SK-N-SH treated with all-trans-retinoic acid at 6 μM for 48 hours (cell line): ENCODE measurements around the gene STARD4.
A peak's percentile ranks its signal among the peaks of the same experiment; 100 is the strongest.

Experiments
- ATAC-seq: fragments of 200-7000 bp; cut with Tn5 transposase; 3 replicates; pipeline ENCODE4 v1.9.1; 2020; ENCODE audit warnings: mild to moderate bottlenecking, moderate library complexity
- ARNTL ChIP-seq: fragments of 450-650 bp; formaldehyde crosslinking; IDR thresholded peaks from 2 replicates; pipeline ENCODE4 v1.5.0; 2020; ENCODE audit warnings: low read depth, mild to moderate bottlenecking, moderate library complexity, borderline replicate concordance
- BACH2 ChIP-seq: fragments of 250-450 bp; sonication (Bioruptor Pico); IDR thresholded peaks from 2 replicates; pipeline ENCODE4 v1.9.0; 2021; ENCODE audit warnings: mild to moderate bottlenecking, borderline replicate concordance
- CREB5 ChIP-seq: fragments of 250-450 bp; sonication (Bioruptor Pico); IDR thresholded peaks from 2 replicates; pipeline ENCODE4 v1.5.1; 2020; ENCODE audit warnings: low read depth, mild to moderate bottlenecking, moderate library complexity
- CSDC2 ChIP-seq: fragments of 250-450 bp; sonication (Bioruptor Pico); IDR thresholded peaks from 2 replicates; pipeline ENCODE4 v1.5.0; 2020; ENCODE audit warnings: mild to moderate bottlenecking, moderate library complexity
- ESRRG ChIP-seq: fragments of 250-450 bp; sonication (Bioruptor Pico); IDR thresholded peaks from 2 replicates; pipeline ENCODE4 v1.6.1; 2021; ENCODE audit warnings: mild to moderate bottlenecking
- GLIS3 ChIP-seq: fragments of 250-450 bp; sonication (Bioruptor Pico); IDR thresholded peaks from 2 replicates; pipeline ENCODE4 v1.5.0; 2020; ENCODE audit warnings: mild to moderate bottlenecking, moderate library complexity
- ISL1 ChIP-seq: fragments of 250-450 bp; sonication (Bioruptor Pico); IDR thresholded peaks from 2 replicates; pipeline ENCODE4 v2.1.2; 2022; ENCODE audit warnings: mild to moderate bottlenecking, moderate library complexity
- OSR1 ChIP-seq: fragments of 250-450 bp; sonication (Bioruptor Pico); IDR thresholded peaks from 2 replicates; pipeline ENCODE4 v1.8.0; 2022; ENCODE audit warnings: moderate library complexity, mild to moderate bottlenecking, inconsistent platforms
- PATZ1 ChIP-seq: fragments of 250-450 bp; sonication (Bioruptor Pico); IDR thresholded peaks from 2 replicates; pipeline ENCODE4 v1.8.0; 2020; ENCODE audit warnings: mild to moderate bottlenecking, moderate library complexity, borderline replicate concordance
- POU6F1 ChIP-seq: fragments of 250-450 bp; sonication (Bioruptor Pico); IDR thresholded peaks from 2 replicates; pipeline ENCODE4 v1.8.0; 2021; ENCODE audit warnings: low read depth, mild to moderate bottlenecking, moderate library complexity, borderline replicate concordance
- PPARA ChIP-seq: fragments of 250-450 bp; sonication (Bioruptor Pico); IDR thresholded peaks from 2 replicates; pipeline ENCODE4 v1.5.0; 2020; ENCODE audit warnings: mild to moderate bottlenecking, borderline replicate concordance
- RARB ChIP-seq: fragments of 250-450 bp; sonication (Bioruptor Pico); IDR thresholded peaks from 2 replicates; pipeline ENCODE4 v1.8.0; 2021; ENCODE audit warnings: mild to moderate bottlenecking, moderate library complexity
- SNAI2 ChIP-seq: fragments of 250-450 bp; sonication (Bioruptor Pico); IDR thresholded peaks from 2 replicates; pipeline ENCODE4 v1.5.0; 2020; ENCODE audit warnings: mild to moderate bottlenecking, moderate library complexity
- TCF4 ChIP-seq: fragments of 250-450 bp; sonication (Bioruptor Pico); IDR thresholded peaks from 2 replicates; pipeline ENCODE4 v1.8.0; 2021; ENCODE audit warnings: mild to moderate bottlenecking, moderate library complexity, borderline replicate concordance
- TSHZ2 ChIP-seq: fragments of 250-450 bp; sonication (Bioruptor Pico); IDR thresholded peaks from 2 replicates; pipeline ENCODE4 v1.5.0; 2020; ENCODE audit warnings: mild to moderate bottlenecking, moderate library complexity
- ZC3H10 ChIP-seq: fragments of 250-450 bp; sonication (Bioruptor Pico); IDR thresholded peaks from 2 replicates; pipeline ENCODE4 v1.5.1; 2021; ENCODE audit warnings: mild to moderate bottlenecking, moderate library complexity
- ZFP30 ChIP-seq: fragments of 450-650 bp; formaldehyde crosslinking; IDR thresholded peaks from 2 replicates; pipeline ENCODE4 v1.5.0; 2022; ENCODE audit warnings: mild to moderate bottlenecking, moderate library complexity
- ZNF565 ChIP-seq: fragments of 450-650 bp; formaldehyde crosslinking; conservative IDR thresholded peaks from 2 replicates; pipeline ENCODE4 v1.5.0; 2020; ENCODE audit warnings: low read depth, mild to moderate bottlenecking, moderate library complexity
- ZNF70 ChIP-seq: fragments of 450-650 bp; formaldehyde crosslinking; IDR thresholded peaks from 2 replicates; pipeline ENCODE4 v1.5.0; 2020; ENCODE audit warnings: mild to moderate bottlenecking, moderate library complexity
- ZNF8 ChIP-seq: fragments of 450-650 bp; formaldehyde crosslinking; IDR thresholded peaks from 2 replicates; pipeline ENCODE4 v1.5.0; 2020; ENCODE audit warnings: mild to moderate bottlenecking, moderate library complexity
- TF ChIP-seq, protein P1 (sequence below): fragments of 250-450 bp; sonication (Bioruptor Pico); IDR thresholded peaks from 2 replicates; pipeline ENCODE4 v1.5.1; 2021; ENCODE audit warnings: mild to moderate bottlenecking, moderate library complexity

The STARD4 gene

GRCh38 chr5:111494355-111494999, 17.9 kb downstream of the STARD4 start:
- ATAC-seq: no peak
- TF ChIP-seq RARB (CRISPR knock-in tag) (no peak), TCF4 (CRISPR knock-in tag) (no peak), ZFP30 (no peak), SNAI2 (no peak), ZNF565 (CRISPR knock-in tag) (no peak), PATZ1 (no peak; the same call in 1 of the 2 replicates), ARNTL (no peak), BACH2 (CRISPR knock-in tag) (no peak), GLIS3 (CRISPR knock-in tag) (no peak), OSR1 (CRISPR knock-in tag) (no peak), CSDC2 (CRISPR knock-in tag) (no peak), TSHZ2 (CRISPR knock-in tag) (no peak), ISL1 (CRISPR knock-in tag) (no peak), ESRRG (CRISPR knock-in tag) (no peak), ZC3H10 (CRISPR knock-in tag) (no peak), PPARA (CRISPR knock-in tag) (no peak)

- TF ChIP-seq, protein P1, sequence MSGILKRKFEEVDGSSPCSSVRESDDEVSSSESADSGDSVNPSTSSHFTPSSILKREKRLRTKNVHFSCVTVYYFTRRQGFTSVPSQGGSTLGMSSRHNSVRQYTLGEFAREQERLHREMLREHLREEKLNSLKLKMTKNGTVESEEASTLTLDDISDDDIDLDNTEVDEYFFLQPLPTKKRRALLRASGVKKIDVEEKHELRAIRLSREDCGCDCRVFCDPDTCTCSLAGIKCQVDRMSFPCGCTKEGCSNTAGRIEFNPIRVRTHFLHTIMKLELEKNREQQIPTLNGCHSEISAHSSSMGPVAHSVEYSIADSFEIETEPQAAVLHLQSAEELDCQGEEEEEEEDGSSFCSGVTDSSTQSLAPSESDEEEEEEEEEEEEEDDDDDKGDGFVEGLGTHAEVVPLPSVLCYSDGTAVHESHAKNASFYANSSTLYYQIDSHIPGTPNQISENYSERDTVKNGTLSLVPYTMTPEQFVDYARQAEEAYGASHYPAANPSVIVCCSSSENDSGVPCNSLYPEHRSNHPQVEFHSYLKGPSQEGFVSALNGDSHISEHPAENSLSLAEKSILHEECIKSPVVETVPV (CRISPR knock-in tag): no peak
- TF ChIP-seq ZFP30: no peak
- no peak for TF ChIP-seq ESRRG (CRISPR knock-in tag)
- no peak; the same call in 2 of the 3 replicates for ATAC-seq
Measured at GRCh38 chr5:111493031-111493430, 19.3 kb downstream of the STARD4 start.

DNA sequence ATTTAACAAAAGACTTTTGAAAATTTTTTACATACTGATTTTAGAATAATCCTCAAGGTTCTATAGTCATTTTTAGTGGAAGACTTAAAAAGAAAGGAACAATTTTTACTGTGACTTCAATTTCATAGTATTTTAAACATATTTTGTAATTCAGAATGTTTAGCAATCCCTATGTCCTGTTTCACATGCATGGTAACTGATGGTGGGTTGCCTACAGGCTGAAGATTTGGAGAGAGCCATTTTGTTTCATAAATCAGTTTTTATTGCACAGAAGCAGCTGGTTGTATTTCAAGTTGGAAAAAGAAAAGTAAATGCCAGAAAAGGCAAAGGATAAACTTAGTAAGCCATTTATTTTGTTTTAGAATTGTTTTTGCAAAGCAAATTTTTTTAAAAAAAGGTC, 24.0 kb downstream of the STARD4 start:
- no peak for TF ChIP-seq CREB5 (CRISPR knock-in tag)
- no peak for TF ChIP-seq CSDC2 (CRISPR knock-in tag)
- no peak for TF ChIP-seq ESRRG (CRISPR knock-in tag)
- no peak for TF ChIP-seq ZNF8 (CRISPR knock-in tag)
- no peak for TF ChIP-seq BACH2 (CRISPR knock-in tag)
- TF ChIP-seq ZFP30: no peak
- TF ChIP-seq GLIS3 (CRISPR knock-in tag): no peak
- no peak for TF ChIP-seq ZC3H10 (CRISPR knock-in tag)
- no peak for ATAC-seq

- ATAC-seq: peak; percentile 45; the same call in 2 of the 3 replicates
- TF ChIP-seq PPARA (CRISPR knock-in tag) (no peak), TCF4 (CRISPR knock-in tag) (peak; percentile 69), ZFP30 (no peak), PATZ1 (peak; percentile 74; the same call in 1 of the 2 replicates), ISL1 (CRISPR knock-in tag) (peak; percentile 98), CSDC2 (CRISPR knock-in tag) (no peak), OSR1 (CRISPR knock-in tag) (no peak), POU6F1 (peak; percentile 92; the same call in 1 of the 2 replicates), RARB (CRISPR knock-in tag) (no peak; the same call in 1 of the 2 replicates), ZC3H10 (CRISPR knock-in tag) (peak; percentile 84), ZNF70 (CRISPR knock-in tag) (no peak), ZNF8 (CRISPR knock-in tag) (no peak), ZNF565 (CRISPR knock-in tag) (no peak)
- TF ChIP-seq, protein P1 (CRISPR knock-in tag): peak; percentile 72; the same call in 1 of the 2 replicates
Measured at GRCh38 chr5:111486926-111487325, 25.4 kb downstream of the STARD4 start.
